ENCODE measurements around the gene RBM27.
"Not testable (repeated sequence)": the region's sequence is repeated elsewhere in the genome, so short reads cannot be mapped to it uniquely, and the experiment has no call there.

RBM27 gene

DNA sequence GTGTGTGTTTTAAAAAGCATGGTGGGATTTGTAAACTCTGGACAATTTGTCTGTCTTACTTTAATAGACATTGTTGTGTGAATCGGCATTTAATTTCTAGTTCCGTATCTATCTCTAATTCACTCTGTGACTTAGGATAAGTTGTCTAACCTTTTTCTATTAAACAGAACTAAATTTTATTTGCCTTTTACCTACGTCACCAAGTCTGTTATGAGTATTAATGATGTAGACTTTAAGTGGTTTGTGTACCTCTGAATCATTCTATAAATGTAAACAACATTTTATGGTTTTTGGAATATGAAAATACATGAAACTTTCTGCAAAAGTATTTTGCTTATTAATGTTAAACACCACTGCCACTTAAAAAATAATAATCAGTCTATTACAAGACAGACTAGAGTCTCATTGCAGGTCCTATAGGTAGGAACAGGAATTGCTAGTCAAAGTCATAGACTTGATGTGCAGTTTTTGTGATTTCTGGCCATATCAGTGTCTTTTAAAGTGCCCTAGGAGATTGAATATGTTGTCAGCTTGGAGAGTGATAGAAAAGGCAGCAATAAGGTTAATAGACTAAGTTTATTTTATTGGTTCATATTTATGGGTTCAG lies 5.6 kb downstream of the RBM27 start:
- no peak for DNase-seq (ENCODE audit: low read depth)

- DNase-seq (ENCODE audit: low read depth) = no peak
Observed at GRCh38 chr5:146209714-146210113, 6.3 kb downstream of the RBM27 start.

DNA sequence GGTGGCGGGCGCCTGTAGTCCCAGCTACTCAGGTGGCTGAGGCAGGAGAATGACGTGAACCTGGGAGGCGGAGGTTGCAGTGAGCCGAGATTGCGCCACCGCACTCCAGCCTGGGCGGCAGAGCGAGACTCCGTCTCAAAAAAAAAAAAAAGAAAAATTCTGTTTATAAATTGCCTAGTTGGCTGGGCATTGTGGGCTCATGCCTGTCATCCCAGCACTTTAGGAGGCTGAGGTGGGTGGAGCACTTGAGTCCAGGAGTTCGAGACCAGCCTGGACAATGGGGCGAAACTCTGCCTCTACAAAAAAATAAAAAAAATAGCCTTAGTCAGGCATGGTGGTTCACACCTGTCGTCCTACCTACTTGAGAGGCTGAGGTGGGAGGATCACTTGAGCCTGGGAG lies 7.4 kb downstream of the RBM27 start:
- not testable (repeated sequence) for DNase-seq (ENCODE audit: low read depth)

DNA sequence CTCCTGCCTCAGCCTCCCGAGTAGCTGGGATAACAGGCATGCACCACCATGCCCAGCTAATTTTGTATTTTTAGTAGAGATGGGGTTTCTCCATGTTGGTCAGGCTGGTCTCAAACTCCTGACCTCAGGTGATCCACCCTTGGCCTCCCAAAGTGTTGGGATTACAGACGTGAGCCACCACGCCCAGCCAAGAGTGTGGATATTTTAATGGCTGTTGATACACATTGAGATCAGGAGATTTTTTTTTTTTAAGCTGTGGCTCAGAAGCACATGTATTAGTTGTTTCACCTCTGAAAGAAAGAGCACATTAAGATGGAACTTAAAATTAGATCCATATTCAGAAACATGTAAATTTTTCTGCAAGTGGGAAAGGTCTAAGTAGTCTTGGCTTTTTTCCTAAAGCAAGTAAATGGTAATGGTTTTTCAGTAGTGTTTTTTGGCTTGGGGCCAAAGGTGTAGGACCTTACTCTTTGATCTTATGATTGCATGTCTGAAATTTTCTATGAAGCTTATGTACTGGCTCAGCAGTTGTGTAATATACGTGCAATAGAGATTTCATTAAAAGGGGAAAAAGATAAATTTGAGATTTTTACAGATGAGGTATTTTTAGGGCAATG lies 9.9 kb downstream of the RBM27 start:
- no peak for DNase-seq (ENCODE audit: low read depth)

DNA sequence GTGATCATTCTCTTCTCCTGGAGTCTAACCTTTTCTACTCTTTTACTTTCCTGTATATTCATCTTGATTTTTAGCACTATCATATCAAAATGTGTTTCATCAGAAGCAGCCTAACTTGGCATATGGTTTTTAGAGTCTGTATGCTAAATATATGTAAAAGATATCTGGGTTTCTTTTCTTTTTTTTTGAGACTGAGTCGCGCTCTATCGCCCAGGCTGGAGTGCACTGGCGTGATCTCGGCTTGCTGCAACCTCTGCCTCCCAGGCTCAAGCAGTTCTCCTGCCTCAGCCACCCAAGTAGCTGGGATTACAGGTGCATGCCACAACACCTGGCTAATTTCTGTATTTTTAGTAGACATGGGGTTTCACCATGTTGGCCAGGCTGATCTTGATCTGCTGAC lies 11.5 kb downstream of the RBM27 start:
- not testable (repeated sequence) for DNase-seq (ENCODE audit: low read depth)

DNA sequence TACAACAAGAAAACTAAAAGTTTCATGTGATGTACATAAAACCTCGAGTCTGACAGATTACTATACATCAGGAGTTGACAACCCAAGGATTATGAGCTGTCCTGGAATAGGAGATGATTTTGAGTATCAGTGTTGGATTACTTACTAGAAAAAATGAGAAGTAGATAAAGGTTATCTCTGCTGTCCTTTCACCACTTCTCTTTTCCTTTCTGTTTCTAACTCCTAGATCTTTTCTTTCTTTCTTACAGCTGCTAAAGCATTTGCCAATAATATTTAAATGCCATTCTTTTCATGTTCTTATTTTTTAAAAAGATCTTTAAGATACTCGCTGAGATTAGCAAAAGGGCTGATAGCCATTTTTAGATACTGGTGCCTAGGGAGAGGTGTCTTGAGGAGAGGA lies 14.8 kb downstream of the RBM27 start:
- no peak for DNase-seq (ENCODE audit: low read depth)

GRCh38 chr5:146219243-146219642 lies 15.8 kb downstream of the RBM27 start:
- no peak for DNase-seq (ENCODE audit: low read depth)

DNA sequence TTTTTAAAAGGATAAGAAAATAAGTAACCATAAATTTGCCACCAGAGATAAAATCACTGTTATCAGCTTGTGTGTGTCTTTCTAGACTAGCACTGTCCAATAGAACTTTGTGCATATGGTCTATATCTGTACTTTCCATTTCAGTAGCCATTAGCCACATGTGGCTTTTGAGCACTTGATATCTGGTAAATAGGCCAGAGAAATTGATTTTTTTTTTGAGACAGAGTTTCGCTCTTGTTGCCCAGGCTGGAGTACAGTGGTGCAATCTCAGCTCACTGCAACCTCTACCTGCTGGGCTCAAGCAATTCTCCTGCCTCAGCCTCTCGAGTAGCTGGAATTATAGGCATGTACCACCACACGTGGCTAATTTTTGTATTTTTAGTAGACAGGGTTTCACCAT lies 17.8 kb downstream of the RBM27 start:
- DNase-seq (ENCODE audit: low read depth) = no peak

DNA sequence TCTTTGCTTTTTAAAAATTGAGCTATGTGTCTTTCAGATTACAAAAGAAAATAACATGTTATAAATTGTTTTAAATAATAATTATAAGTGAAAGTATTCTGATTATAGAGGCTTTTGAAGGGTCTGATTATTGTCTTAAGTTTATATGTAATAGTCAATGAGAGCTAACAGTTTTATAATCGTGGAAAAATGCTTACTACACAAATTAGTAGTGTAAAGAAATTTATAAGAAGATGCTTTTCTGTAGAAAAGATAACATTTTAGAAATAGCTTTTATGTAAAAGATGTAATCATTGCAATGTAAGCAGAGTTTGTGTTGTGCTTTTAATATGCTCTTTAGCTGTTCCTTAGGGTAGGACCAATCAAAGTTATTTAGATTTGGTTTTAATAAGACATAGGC lies 18.6 kb downstream of the RBM27 start:
- DNase-seq (ENCODE audit: low read depth) = no peak

DNA sequence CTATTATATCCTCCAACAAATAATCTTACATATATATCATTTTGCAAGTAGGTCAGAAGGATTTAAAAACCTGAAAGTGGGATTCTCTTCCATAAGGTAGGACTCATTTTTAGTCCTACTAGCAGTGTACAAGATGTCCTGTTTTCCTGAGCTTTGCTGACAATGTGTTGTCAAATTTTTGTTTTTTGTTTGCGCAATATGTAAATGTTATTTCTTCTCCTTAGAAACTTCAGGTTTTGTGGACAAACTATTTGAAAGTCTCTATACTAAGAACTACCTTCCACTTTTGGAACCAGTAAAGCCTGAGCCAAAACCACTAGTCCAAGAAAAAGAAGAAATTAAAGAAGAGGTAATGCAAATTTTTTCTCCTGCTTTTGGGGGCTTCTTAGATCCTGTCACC lies 19.8 kb downstream of the RBM27 start:
- no peak for DNase-seq (ENCODE audit: low read depth)

DNA sequence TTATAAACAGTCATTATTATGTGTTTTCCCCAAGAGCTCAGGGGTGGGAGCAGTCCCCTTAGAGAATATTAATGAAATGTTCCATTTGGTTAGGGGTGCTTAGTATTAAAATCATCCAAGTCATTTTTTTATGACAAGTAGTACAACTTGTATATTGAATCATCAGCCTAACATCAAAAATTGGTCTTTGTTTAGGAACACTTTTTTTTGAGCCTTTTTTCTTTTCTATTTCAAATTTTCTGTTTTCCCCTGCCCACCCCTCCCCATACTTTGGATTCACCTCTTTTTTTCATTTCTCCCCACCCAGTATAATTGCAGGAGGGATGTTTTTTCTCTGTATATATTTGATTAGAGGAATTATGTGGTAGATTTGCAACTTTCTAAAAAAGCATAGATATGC lies 25.8 kb downstream of the RBM27 start:
- no peak for DNase-seq (ENCODE audit: low read depth)

DNA sequence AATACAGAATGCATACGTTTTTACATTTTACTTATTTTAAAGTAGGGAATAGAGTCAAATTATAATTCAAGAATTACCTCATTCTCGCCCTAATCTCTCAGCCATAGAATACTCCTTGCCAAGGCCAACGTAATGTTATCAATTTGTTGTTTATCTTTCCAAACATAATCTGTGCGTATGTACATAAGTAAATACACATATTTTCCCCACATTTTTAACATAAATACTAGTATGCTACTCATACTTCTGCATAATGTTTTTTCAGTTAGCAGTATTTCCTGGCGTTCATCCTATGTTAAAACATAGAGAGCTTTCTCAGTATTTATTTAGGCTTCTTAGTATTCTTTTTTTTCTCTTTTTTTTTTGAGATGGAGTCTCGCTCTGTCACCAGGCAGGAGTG lies 28.8 kb downstream of the RBM27 start:
- no peak for DNase-seq (ENCODE audit: low read depth)

DNA sequence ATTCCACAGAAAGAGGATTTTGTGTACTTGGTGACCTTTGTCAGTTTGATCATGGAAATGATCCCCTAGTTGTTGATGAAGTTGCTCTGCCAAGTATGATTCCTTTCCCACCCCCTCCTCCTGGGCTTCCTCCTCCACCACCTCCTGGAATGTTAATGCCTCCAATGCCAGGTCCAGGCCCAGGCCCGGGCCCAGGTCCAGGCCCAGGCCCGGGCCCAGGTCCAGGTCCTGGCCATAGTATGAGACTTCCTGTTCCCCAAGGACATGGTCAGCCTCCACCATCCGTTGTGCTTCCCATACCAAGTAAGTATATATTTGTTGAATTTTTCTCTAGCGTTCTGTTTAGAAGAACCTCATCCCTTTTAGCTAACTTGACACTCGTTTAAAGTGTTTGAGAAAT lies 30.0 kb downstream of the RBM27 start:
- no peak for DNase-seq (ENCODE audit: low read depth)

- DNase-seq (ENCODE audit: low read depth) = no peak
Observed at GRCh38 chr5:146238973-146239372, 35.6 kb downstream of the RBM27 start.

DNA sequence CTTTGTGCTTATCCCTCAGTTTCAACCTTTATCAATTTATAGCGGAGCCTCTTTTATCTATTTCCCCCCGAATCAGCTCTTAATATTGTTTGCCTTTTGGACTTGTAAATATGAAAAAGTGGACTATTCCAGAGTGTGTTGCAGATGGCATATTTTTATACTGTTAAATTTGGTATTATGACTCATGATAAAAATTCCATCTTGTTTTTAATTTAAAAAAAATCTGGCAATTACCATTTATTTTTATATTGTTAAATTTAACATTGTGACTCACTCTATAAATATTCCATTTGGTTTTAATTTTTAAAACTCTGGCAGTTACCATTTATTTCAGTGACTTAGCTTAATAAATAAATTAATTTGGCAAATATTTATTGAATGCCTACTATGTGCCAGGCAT lies 37.5 kb downstream of the RBM27 start:
- DNase-seq (ENCODE audit: low read depth) = no peak

- no peak for DNase-seq (ENCODE audit: low read depth)
Observed at GRCh38 chr5:146243247-146243646, 39.8 kb downstream of the RBM27 start.

DNA sequence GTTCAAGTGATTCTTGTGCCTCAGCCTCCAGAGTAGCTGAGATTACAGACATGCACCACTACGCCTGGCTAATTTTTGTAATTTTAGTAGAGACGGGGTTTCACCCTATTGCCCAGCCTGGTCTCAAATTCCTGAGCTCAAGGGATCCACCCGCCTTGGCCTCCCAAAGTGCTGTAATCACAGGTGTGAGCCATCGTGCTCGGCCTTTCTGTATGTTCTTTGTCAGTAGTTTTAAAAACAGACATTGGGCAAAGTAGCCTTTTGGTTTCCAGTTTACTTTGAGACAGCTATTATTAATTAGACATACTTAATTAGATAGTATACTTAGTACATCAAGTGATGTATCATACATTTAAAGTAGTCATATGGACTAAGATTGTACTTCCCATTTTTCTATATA lies 45.2 kb downstream of the RBM27 start:
- DNase-seq (ENCODE audit: low read depth) = no peak

- no peak for DNase-seq (ENCODE audit: low read depth)
Observed at GRCh38 chr5:146249801-146250200, 46.4 kb downstream of the RBM27 start.
